C4-2B (cell line): ENCODE measurements around the gene IGFN1.

ENCODE experiments used
- ZFX ChIP-seq: fragments of 450-650 bp; IDR thresholded peaks from 2 replicates; pipeline ENCODE4 v1.6.1; 2017
- TF ChIP-seq, protein P1 (sequence below): fragments of 450-650 bp; conservative IDR thresholded peaks from 2 replicates; pipeline ENCODE4 v1.5.1; 2017; ENCODE audit warnings: mild to moderate bottlenecking

DNA sequence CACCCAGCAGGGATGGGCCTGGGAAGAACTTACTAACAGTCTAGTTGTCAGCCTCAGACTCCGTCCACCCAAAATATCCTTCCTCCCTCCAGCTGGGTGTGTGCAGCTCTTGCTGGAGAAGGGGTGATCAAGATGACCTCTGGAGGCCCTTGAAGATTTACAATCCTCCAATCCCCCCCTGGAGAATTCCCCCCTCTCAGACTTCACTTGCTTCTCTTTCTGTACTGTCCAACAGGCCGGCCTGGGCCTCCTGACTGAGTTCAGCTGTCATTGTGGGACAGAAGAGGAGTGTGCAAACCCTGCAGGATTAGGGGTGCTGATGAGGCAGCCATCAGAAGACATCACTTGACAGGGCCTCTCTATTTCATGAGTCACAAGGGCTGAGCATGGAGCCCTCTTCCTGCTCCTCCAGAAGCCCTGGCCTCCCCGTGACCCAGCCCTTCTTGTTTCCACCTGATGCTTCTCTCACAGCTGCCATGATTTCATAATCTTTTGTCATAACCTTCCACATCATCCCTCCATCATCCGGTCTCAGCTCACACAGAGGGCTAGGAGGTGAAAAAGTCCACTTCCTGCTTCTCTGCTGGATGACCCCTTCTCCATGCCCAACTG lies 17.5 kb upstream of the IGFN1 start:
- TF ChIP-seq, protein P1, sequence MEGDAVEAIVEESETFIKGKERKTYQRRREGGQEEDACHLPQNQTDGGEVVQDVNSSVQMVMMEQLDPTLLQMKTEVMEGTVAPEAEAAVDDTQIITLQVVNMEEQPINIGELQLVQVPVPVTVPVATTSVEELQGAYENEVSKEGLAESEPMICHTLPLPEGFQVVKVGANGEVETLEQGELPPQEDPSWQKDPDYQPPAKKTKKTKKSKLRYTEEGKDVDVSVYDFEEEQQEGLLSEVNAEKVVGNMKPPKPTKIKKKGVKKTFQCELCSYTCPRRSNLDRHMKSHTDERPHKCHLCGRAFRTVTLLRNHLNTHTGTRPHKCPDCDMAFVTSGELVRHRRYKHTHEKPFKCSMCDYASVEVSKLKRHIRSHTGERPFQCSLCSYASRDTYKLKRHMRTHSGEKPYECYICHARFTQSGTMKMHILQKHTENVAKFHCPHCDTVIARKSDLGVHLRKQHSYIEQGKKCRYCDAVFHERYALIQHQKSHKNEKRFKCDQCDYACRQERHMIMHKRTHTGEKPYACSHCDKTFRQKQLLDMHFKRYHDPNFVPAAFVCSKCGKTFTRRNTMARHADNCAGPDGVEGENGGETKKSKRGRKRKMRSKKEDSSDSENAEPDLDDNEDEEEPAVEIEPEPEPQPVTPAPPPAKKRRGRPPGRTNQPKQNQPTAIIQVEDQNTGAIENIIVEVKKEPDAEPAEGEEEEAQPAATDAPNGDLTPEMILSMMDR: no peak
- TF ChIP-seq ZFX: no peak
